HepG2 (cell line): ENCODE results near the gene GATA1. TPM values are rescaled to one million over a fixed set of nuclear protein-coding genes. Genes with fewer than 3 reads are reported as not detected.

Experiments
- ATAC-seq: fragments of 200-7000 bp; cut with Tn5 transposase; 3 replicates; pipeline ENCODE4 v1.9.1; 2020; ENCODE audit warnings: mild to moderate bottlenecking, moderate library complexity
- BruUV-seq: library from RNA; stranded (reverse); fragments of 400-500 nt; replicated peaks from 2 replicates; lab custom pipeline; 2021; lab: Mats Ljungman, UMichigan
- CTCF ChIA-PET: fragments of 300-600 bp; formaldehyde crosslinking; extraction: SDS; loops from one replicate; lab custom pipeline; 2021; ENCODE audit warnings: low total read pairs, inconsistent platforms, low intra/inter-chr PET ratio; lab: Yijun Ruan, JAX
- POLR2A ChIA-PET: fragments of 350-600 bp; sonication (Branson Sonifier 250); formaldehyde crosslinking; loops from one replicate; lab custom pipeline; 2020; ENCODE audit warnings: antibody characterized with exemption, inconsistent platforms; lab: Yijun Ruan, JAX
- DNase-seq: peaks from one replicate; pipeline ENCODE4 v3.0.0-alpha.2; 2015; ENCODE audit warnings: low spot score
- FAIRE-seq: peaks from 3 replicates; lab custom pipeline; 2011; peaks lifted over from hg19 to GRCh38; lab: Jason Lieb, UNC
- H2AFZ ChIP-seq: one replicate; pipeline ENCODE4 v1.6.1; 2011; ENCODE audit warnings: low read length, inconsistent platforms
- H3K27ac ChIP-seq: fragments of 300-600 bp; 3 replicates; pipeline ENCODE4 v1.8.0; 2011; ENCODE audit warnings: mixed run types, mild to moderate bottlenecking, mixed read lengths, low read length, inconsistent platforms; ENCODE audit not compliant: insufficient read depth; ENCODE audit errors: extremely low read length
- H3K27me3 ChIP-seq, 2 experiments: fragments of 200-600 bp in 1 of 2; 2 replicates in 1 of 2; 3 replicates in 1 of 2; pipeline versions ENCODE4 v1.6.0 to v1.8.0; 2011; ENCODE audit warnings: low read length in 2 of 2, mild to moderate bottlenecking in 2 of 2, moderate library complexity in 2 of 2, inconsistent platforms in 1 of 2; ENCODE audit not compliant: insufficient read depth in 2 of 2, control insufficient read depth in 1 of 2
- H3K36me3 ChIP-seq, 2 experiments: fragments of 200-600 bp in 1 of 2; replicated peaks in 1 of 2; 2 replicates in 1 of 2; 3 replicates in 1 of 2; pipeline versions ENCODE4 v1.5.1 to v1.8.0; 2011; ENCODE audit warnings: low read length in 2 of 2, inconsistent platforms in 1 of 2; ENCODE audit not compliant: insufficient read depth in 2 of 2, control insufficient read depth in 1 of 2
- H3K4me1 ChIP-seq: 2 replicates; pipeline ENCODE4 v1.5.1; 2012; ENCODE audit warnings: low read length, inconsistent platforms; ENCODE audit not compliant: insufficient read depth
- H3K4me2 ChIP-seq: 2 replicates; pipeline ENCODE4 v1.6.0; 2011; ENCODE audit warnings: low read depth, low read length, inconsistent platforms
- H3K4me3 ChIP-seq, 3 experiments: fragments of 200-600 bp in 1 of 3; sonication (generic), shearing (Covaris generic) in 1 of 3; replicated peaks in 1 of 3; 2 replicates each; pipeline ENCODE4 v1.5.1; 2011 to 2016; ENCODE audit warnings: low read length in 3 of 3, inconsistent platforms in 2 of 3, low read depth in 2 of 3, mild to moderate bottlenecking in 2 of 3, control low read depth in 1 of 3, mixed read lengths in 1 of 3; ENCODE audit not compliant: insufficient read depth in 1 of 3
- H3K79me2 ChIP-seq: one replicate; pipeline ENCODE4 v1.6.1; 2011; ENCODE audit warnings: low read length, inconsistent platforms; ENCODE audit not compliant: insufficient read depth
- H3K9ac ChIP-seq: 2 replicates; pipeline ENCODE4 v1.6.0; 2011; ENCODE audit warnings: mild to moderate bottlenecking, low read depth, low read length, inconsistent platforms; ENCODE audit not compliant: insufficient read depth
- H3K9me3 ChIP-seq: 2 replicates; pipeline ENCODE4 v1.5.1; 2012; ENCODE audit warnings: mild to moderate bottlenecking, low read length
- H4K20me1 ChIP-seq: 2 replicates; pipeline ENCODE4 v1.6.0; 2011; ENCODE audit warnings: inconsistent platforms, mild to moderate bottlenecking, low read length, moderate library complexity; ENCODE audit not compliant: insufficient read depth
- ARNT2 ChIP-seq: sonication (generic); formaldehyde crosslinking; IDR thresholded peaks from 2 replicates; pipeline ENCODE4 v1.8.0; 2022; ENCODE audit warnings: mild to moderate bottlenecking, low read depth, missing genetic modification reagents, moderate library complexity
- CEBPB ChIP-seq: IDR thresholded peaks from 2 replicates; pipeline ENCODE4 v1.6.1; 2011; ENCODE audit warnings: low read depth, low read length, improper control_type of control experiment, borderline replicate concordance
- EEA1 ChIP-seq: sonication (generic); formaldehyde crosslinking; IDR thresholded peaks from 2 replicates; pipeline ENCODE4 v1.5.1; 2020; ENCODE audit warnings: mild to moderate bottlenecking, missing genetic modification reagents, borderline replicate concordance
- GABPA ChIP-seq, 2 experiments: IDR thresholded peaks; 2 replicates each; pipeline ENCODE4 v1.6.1; 2011 to 2016; ENCODE audit warnings: low read depth in 2 of 2, low read length in 1 of 2, missing biosample characterization in 1 of 2, missing genetic modification characterization in 1 of 2
- MEIS1 ChIP-seq: sonication (generic); formaldehyde crosslinking; IDR thresholded peaks from 2 replicates; pipeline ENCODE4 v1.9.0; 2021; ENCODE audit warnings: mild to moderate bottlenecking, missing genetic modification reagents, moderate library complexity, borderline replicate concordance
- NFIB ChIP-seq: sonication (generic); formaldehyde crosslinking; IDR thresholded peaks from 2 replicates; pipeline ENCODE4 v1.9.0; 2021; ENCODE audit warnings: missing genetic modification reagents, mild to moderate bottlenecking, borderline replicate concordance
- RFX1 ChIP-seq: fragments of 450-650 bp; IDR thresholded peaks from 2 replicates; pipeline ENCODE4 v1.6.1; 2017
- ZNF251 ChIP-seq: sonication (generic); formaldehyde crosslinking; IDR thresholded peaks from 2 replicates; pipeline ENCODE4 v1.9.0; 2021; ENCODE audit warnings: mild to moderate bottlenecking, missing genetic modification reagents
- ZNF430 ChIP-seq: sonication (generic); formaldehyde crosslinking; IDR thresholded peaks from 2 replicates; pipeline ENCODE4 v1.9.0; 2021; ENCODE audit warnings: mild to moderate bottlenecking, missing genetic modification reagents
- ZNF781 ChIP-seq: sonication (generic); formaldehyde crosslinking; IDR thresholded peaks from 2 replicates; pipeline ENCODE4 v1.5.1; 2020; ENCODE audit warnings: borderline replicate concordance, mild to moderate bottlenecking, missing genetic modification reagents; ENCODE audit errors: not compliant biosample characterization
- WGBS: methylation state at CpG from one replicate; pipeline ENCODE4 v1.1.6; 2017; ENCODE audit warnings: low lambda C conversion rate; 5-methylcytosine and 5-hydroxymethylcytosine counted together
- in situ Hi-C: cut with HindIII; loops from 2 replicates; pipeline ENCODE4 v1.10.0; 2017; ENCODE audit warnings: low pct_unique_long_range_greater_than_20kb; ENCODE audit not compliant: extremely low pct_ligation_motif_present
- intact Hi-C: fragments of 100-400 bp; cut with micrococcal nuclease; formaldehyde crosslinking; loops from one replicate; pipeline ENCODE4 v1.10.0; 2022; ENCODE audit not compliant: unreplicated experiment
- polyA plus RNA-seq, 8 experiments: library from polyadenylated mRNA; depleted of rRNA in 3 of 8; stranded (reverse) in 7 of 8; unstranded in 1 of 8; fragments of >200 nt; fragmentation: Illumina TruSeq in 4 of 8; extraction: Trizol in 4 of 8; gene quantifications; 2 replicates each; pipeline versions ENCODE4 v1.2.1 to v1.2.3, GENCODE V29; 2011 to 2016; ENCODE audit warnings: low read depth in 4 of 8, missing spikeins in 1 of 8, mixed read lengths in 1 of 8; ENCODE audit not compliant: insufficient read depth in 1 of 8
- total RNA-seq, 5 experiments: library from RNA; depleted of rRNA; stranded (reverse); fragments of >200 nt; fragmentation: Illumina TruSeq; extraction: Trizol; gene quantifications; 2 replicates each; pipeline ENCODE4 v1.2.3, GENCODE V29; 2016; ENCODE audit warnings: low read depth in 1 of 5
- TF ChIP-seq, protein P1 (sequence below): sonication (generic); formaldehyde crosslinking; IDR thresholded peaks from 2 replicates; pipeline ENCODE4 v1.9.0; 2021; ENCODE audit warnings: missing genetic modification reagents, borderline replicate concordance

GATA1 gene
- total and polyA plus RNA-seq, 2 of the 13 experiments (the other 11 are each of a cell fraction or from before 2014, with no cell fraction given): 0.13 TPM; not detected in 1

DNA sequence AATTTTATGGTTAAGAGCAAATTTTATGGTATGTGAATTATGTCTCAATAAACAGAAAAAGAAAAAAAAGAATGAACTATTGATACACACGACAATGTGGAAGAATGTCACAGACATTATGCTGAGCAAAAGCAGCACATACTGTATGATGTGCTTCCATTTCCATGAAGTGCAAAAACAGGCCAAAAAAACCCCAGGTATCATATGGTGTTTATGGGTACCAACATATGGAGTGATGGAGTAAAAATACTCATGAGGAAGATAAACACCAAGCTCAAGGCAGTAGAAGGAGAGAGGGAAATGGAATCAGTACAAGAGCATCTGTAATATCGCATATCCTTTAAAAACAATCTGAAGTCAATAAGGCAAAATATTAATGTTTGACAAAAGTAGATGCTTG lies 4.2 kb upstream of the GATA1 start:
- H3K27ac ChIP-seq: no peak overlapping the region
- no peaks in the 10 kb centered on the region for H3K36me3 ChIP-seq
- no peaks in the 10 kb centered on the region for H3K4me1 ChIP-seq
- TF ChIP-seq ZNF430 (CRISPR knock-in tag) (no peak), ARNT2 (CRISPR knock-in tag) (no peak), MEIS1 (CRISPR knock-in tag) (no peak), CEBPB (no peak), GABPA (IDR thresholded peaks at IDR 0.05; ENCODE audit: low read depth, low read length) (no peak), GABPA (CRISPR knock-in tag; IDR thresholded peaks at IDR 0.05; ENCODE audit: low read depth) (no peak), NFIB (CRISPR knock-in tag) (no peak), RFX1 (no peak), EEA1 (CRISPR knock-in tag) (no peak), ZNF781 (no peak), ZNF251 (CRISPR knock-in tag) (no peak)
- TF ChIP-seq, protein P1, sequence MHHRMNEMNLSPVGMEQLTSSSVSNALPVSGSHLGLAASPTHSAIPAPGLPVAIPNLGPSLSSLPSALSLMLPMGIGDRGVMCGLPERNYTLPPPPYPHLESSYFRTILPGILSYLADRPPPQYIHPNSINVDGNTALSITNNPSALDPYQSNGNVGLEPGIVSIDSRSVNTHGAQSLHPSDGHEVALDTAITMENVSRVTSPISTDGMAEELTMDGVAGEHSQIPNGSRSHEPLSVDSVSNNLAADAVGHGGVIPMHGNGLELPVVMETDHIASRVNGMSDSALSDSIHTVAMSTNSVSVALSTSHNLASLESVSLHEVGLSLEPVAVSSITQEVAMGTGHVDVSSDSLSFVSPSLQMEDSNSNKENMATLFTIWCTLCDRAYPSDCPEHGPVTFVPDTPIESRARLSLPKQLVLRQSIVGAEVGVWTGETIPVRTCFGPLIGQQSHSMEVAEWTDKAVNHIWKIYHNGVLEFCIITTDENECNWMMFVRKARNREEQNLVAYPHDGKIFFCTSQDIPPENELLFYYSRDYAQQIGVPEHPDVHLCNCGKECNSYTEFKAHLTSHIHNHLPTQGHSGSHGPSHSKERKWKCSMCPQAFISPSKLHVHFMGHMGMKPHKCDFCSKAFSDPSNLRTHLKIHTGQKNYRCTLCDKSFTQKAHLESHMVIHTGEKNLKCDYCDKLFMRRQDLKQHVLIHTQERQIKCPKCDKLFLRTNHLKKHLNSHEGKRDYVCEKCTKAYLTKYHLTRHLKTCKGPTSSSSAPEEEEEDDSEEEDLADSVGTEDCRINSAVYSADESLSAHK (CRISPR knock-in tag): no peak
- H3K4me3 ChIP-seq: no peak overlapping the region
- no peak for DNase-seq
- H3K4me2 ChIP-seq: no peak overlapping the region
- POLR2A ChIA-PET: no interaction called here
- FAIRE-seq: no peak
- H3K9ac ChIP-seq: no peak overlapping the region
- no peaks in the 10 kb centered on the region for H3K27me3 ChIP-seq
- BruUV-seq: no TSS peak
- no peak for ATAC-seq
- intact Hi-C loops: no loop called here
- no peaks in the 10 kb centered on the region for H4K20me1 ChIP-seq
- no peak overlapping the region for H2AFZ ChIP-seq
- CTCF ChIA-PET: no interaction called here
- in situ Hi-C loops: no loop called here
- H3K79me2 ChIP-seq: no peaks in the 10 kb centered on the region
- WGBS: 3% methylated on average over 2 of the region's 2 CpGs
- H3K9me3 ChIP-seq: no peaks in the 10 kb centered on the region
